Stimulated activated CD8-positive, alpha-beta memory T cell treated with anti-CD3 and anti-CD28 coated beads, Interleukin-12 subunit alpha, Interleukin-12 subunit beta, amount 100 ng/mL, for 1 hour (primary cell): ENCODE measurements around the gene PURA.

Experiments used
- DNase-seq: peaks from one replicate; pipeline ENCODE4 v3.0.0-alpha.2; 2020; ENCODE audit warnings: low read depth

Gene PURA

DNA sequence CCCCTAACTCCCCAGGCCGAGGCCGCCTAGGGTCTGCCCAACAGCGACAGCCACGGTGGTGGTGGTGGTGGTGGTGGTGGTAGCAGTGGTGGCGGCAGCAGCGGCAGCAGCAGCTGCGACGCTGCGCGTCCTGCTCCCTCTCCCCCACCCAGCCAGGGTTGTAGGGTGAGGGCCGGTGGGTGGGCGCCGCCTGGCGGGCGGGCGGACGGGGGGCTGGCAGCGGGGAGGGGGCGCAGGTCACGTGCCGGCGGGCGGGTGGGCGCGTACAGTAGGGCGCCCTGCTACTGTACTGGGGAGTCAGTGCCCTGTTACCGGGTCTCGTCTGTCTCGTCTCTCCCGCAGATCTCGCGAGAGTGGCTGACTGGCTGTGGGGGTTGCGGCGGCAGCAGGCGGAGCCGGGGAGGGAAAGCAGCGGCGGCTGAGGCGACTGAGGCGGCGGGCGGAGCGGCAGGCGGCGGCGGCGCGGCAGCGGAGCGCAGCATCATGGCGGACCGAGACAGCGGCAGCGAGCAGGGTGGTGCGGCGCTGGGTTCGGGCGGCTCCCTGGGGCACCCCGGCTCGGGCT, at the start of gene PURA:
Gene PURA (plus strand): TSS at position 411 of the 565 bp plus-strand sequence. CDS start 73 bp downstream, at position 484.
- DNase-seq = peak; percentile 95

- DNase-seq = no peak
These were observed 41.1 kb upstream of the PURA start for GRCh38 chr5:140072812-140073211.

DNA sequence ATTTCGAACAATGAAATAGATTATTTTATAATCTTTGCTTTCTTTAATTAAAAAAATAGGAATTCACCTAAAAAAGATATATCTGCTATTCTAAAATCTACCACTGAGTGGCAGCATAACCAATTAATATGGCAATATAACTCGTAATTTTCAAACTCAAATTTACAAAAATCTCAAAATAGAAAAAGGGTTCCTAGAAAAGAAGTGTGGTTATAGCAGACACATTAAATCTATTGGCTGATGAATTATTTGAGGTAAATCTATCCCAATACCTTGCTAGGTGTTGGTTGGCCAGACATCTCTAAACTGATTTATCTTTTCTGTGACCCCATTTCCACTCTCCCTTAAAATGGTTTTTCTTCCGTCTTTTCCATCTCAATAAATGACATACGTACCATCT, 40.6 kb upstream of the PURA start:
- no peak for DNase-seq

DNA sequence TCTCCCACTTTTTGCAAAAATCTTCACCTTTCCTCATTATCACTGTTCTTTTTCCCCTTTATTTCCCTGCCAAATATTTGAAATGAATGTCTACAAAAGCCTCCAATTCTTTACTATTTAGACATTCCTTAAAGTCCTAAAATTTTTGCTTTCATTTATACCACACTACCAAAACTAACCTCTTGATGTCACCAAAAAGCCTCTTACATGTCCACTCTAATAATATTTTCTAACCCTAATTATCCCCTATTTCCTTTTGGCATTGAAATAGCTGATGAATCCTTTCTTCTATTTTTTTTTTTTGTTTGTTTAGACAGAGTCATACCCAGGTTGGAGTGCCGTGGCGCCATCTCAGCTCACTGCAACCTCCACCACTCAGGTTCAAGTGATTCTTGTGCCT, 38.5 kb upstream of the PURA start:
- no peak for DNase-seq

GRCh38 chr5:140076142-140076541, 37.8 kb upstream of the PURA start:
- no peak for DNase-seq

DNA sequence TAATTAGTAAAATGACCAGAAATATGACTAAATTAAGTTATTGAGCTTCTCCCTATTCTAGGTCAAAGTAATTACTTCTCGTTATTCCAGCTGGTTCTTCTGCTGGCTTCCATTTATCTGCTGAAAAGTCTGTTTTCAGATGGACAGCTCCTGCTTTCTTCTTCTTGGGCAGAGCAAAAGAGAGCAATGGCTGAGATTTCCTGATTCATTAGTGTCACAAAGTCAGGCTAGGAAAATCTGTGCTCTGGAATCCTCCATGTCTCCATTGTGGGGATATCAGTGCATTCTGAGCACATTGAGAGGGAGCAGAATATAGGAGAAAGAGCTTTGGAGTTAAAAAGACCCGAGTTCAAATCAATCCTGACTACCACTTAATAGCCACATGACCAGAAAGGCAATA, 37.1 kb upstream of the PURA start:
- no peak for DNase-seq

DNA sequence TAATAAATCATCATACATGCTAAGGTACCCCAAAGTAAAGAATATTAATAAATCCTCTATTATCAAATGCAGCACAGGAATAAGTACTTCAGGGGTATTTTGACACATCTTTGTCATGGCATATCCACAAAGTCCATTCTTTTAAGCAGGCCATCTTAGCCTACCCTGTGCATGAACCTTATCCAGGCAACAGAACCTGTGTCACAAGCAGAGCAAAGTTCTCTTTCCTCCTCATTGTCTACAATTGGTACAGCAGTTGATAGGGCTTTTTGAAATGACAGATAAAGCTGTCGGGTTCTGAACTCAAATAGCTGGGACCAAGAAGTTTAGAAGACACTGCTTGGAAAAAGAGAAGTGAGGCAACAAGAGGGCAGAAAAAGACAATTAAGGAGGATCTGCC, 30.8 kb upstream of the PURA start:
- DNase-seq = no peak

- DNase-seq = no peak
These were observed 30.3 kb upstream of the PURA start for GRCh38 chr5:140083650-140084049.

DNA sequence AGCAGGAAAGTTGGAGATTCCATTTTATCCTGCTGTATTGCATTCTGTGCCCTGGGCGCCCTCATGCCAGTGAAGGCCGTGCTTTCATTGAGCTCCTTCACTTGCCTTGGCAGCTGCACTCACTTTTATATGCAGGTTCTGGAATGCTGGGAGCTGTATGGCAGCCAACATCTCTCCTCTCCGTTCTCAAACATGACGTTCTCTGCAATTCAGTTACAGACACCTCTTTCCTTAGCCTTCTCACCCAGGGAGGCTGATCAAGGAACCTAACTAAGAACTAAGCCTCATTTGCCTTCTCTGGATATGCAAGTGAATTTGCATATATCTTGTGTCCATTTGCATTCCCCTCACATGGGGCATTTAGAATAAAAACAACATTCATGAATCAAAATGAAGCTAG, 29.4 kb upstream of the PURA start:
- no peak for DNase-seq

DNA sequence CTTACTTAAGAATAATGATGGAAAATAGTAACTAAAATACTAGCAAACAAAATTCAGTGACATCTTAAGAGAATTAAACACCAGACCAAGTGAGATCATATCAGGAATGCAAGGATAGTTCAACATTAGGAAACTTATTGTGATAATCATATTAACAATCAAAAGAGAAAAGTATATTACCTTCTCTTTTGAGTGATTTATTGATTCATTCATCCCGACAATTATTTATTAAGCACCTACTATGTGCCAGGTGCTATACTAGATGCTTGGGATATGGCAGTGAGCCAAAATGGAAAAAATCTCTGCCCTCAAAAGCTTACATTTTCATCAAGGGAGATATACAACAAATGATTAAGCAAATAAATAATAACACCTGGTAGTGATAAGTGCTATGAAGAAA, 23.7 kb upstream of the PURA start:
- no peak for DNase-seq

DNA sequence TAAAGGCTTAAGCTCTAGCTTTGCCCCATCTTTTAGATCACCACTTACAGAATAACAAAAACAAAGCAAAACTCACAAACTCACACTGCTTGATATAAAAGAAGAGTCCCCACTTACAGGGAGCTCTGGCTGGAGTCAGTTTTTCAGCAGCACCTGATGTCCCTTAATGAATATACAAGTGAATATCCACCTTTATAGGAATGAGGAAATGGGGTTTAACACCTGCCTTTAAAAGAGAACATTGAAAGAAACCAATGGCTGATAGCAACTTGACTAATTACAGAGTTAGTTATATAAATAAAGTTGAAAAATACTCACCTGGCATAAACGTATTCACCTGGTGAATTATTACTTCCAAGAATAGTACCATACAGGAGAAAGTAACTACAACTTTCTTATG, 20.7 kb upstream of the PURA start:
- DNase-seq = no peak

DNA sequence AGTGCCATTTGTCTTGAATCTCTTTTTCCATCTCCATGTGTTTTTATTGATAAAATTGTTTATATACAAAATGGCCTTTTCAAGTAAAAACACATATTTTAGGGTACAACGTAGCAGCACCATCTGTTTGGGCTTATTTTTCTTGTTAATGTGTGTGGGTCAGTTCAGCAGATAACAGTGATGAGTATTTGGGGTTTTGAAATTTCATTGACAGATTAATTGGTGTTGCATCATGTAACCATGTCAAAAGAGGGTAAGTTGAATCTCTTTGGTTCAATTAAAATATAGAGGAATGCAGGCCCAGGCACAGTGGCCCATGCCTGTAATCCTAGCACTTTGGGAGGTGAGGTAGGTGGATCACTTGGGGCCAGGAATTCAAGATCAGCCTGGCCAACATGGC, 20.0 kb upstream of the PURA start:
- DNase-seq = no peak

DNA sequence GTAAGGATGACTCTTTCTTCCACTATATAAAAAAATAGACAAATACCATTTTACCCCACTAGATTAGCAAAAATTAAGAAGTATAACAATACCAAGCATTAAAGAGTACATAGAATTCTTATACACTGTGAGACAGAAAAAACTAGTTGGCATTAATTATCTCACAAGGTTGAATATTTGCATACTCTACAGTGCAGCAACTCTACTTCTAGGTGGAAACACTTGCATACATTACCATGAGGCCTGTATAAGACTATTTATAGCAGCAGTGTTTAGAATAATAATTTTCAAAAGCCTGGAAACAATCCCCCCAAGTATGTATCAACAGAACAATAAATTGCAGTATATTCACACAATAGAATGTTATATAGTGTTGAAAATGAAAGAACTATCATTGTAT, 19.0 kb upstream of the PURA start:
- no peak for DNase-seq

- no peak for DNase-seq
These were observed 12.7 kb upstream of the PURA start for GRCh38 chr5:140101179-140101578.

DNA sequence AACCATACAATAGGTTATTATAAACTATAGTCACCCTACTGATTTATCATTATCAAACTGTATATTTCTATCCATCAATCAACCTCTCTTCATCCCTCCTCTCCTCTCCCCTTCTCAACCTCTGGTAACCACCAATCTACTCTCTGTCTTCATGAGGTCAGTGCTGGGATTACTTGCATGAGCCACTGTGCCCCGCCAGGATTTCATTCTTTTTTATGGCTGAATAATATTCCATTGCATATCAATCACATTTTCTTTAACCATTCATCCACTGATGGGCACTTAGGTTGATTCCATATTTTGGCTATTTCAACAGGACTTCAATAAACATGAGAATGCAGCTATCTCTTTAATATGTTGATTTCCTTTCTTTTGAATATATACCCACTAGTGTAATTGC, 10.8 kb upstream of the PURA start:
- no peak for DNase-seq

- no peak for DNase-seq
These were observed 9.8 kb upstream of the PURA start for GRCh38 chr5:140104100-140104499.

DNA sequence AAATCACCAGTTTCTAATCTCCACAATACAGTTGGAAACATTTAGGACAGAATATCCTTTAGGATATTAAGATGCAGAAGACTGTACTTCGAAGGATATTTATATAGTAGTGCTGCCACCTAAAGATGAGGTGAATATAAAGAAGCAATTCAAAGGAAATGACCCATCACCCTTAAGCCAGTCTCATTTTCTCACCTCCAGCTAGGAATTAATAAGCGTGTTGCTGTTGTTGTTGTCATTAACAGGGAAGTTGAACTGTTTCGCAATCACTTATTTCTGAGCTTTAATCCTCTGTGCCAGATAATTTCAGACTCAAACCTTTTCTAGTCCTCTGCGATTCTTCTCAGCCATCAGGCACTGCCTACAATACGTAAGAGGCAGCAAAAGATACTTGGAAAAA, 7.8 kb upstream of the PURA start:
- no peak for DNase-seq

DNA sequence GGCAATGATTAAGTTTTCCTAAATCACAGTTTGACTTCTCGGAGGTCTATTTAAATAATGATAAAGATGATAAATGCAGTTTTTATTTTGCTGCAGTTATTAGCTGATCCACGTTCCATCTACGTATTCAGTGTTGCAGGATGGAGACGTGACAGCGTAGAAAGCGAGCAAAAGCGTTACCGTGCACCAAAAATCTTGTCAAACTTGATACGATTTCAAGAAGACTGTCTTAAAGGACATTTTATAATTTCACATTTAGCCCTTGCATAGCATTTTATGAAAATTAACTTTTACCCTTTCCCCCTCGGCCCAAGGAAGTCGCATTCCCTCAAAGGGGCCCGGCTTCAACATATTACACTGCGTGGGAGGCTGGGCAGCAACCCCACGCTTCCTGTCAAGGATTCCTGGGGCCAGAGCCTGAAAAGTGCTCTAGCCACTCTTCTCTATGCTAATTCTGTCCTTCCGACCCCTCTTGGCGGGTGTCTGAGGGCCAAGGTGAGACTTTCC, 7.1 kb upstream of the PURA start:
- DNase-seq = no peak

DNA sequence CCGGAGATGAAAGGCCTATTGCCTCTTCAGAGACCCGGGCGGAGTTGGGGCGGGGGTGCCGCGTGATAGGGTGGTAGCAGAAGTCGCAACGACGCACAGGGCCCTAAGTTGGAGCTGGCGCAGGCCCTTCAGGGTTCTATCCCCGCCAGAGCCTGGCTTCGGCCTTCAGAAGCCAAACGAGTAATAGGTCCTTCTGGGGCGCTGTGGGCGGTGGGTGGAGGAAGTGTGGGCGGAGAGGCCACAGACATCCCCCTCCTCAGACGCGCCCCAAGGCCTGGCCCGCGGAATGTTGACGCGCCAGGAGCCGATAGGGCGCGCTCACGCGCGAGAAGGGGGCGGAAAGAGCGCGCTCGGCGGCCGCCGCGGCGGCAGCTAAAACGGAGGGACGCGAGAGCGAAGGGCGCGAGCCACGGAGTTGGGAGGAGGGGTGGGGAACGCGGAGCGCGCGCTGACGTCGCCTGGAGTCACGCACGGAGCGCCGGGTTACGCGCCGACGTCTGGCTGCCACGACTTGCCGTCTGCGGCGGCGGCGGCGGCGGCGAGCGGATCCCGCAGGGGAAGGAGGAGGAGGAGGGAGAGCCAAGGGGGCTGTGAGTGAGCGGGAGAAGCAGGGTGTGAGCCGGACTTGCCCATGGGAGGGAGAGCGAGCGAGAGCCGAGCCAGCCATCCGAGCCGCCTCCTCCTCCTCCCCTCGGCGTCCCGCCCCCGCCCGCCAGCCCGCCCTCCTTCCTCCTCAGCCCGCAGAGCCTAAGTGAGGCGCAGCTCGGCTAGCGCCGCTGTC, 6.4 kb upstream of the PURA start:
- DNase-seq = peak; percentile 88

DNA sequence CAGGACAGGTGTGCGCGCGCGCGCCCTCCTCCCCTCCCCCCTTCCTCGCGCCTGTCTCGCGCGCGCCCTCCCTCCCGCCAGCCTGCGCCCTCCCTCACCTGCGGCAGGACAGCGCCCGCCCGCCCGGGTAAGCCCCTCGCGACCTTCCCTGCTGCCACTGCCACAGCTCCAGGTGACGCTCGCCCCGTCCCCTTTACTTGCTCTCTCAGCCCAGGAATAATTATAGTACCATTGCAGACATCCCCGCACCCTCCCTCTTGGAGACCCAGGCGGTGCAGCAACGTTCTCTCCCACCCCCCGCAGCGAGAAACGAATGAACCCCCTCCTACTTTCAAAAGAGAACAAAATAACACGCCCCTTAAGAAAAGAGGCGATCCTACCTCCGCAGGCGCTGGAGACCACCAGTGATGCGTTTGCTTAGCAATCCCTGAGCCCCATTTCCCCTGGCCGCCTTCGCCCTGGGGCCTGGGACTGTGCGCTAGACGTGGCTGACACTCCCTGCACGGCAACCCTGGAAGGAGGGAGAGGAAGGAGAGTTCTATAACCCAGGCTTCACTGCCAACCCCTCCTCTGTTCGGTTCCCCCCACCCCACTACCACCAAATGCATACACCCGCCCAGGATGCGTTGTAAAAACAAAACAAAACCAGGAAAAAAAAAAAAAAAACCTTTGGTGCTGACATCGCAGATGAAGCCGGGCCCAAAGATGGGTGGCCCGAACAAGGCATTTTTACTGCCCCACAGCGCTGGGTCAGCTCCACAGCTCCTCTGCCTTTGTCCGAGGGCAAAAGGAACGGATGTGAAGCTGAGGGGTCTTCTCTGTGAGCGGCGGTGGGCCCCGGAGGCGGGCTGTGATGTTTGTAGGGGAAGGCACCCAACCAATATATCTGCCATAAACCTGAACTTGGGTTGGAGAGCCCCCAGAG, 5.6 kb upstream of the PURA start:
- no peak for DNase-seq

GRCh38 chr5:140109018-140109758, 4.7 kb upstream of the PURA start:
- no peak for DNase-seq
